NCI-H460 (cell line): Measurements from ENCODE around the gene DLG5. TPM values are rescaled to one million over a fixed set of nuclear protein-coding genes. Genes with fewer than 3 reads are reported as not detected.
A peak's percentile ranks its signal among the peaks of the same experiment; 100 is the strongest.

Experiments used
- DNase-seq: peaks from one replicate; pipeline ENCODE4 v3.0.0-alpha.2; 2016; ENCODE audit warnings: low read depth; ENCODE audit errors: extremely low read depth
- total RNA-seq: library from RNA; depleted of rRNA; stranded (reverse); fragments of >200 nt; shearing (Covaris generic); gene quantifications from 2 replicates; pipeline ENCODE4 v1.2.3, GENCODE V29; 2014

Gene DLG5
- total RNA-seq, 1 experiment from 2014 or later, result 15.7 TPM

DNA sequence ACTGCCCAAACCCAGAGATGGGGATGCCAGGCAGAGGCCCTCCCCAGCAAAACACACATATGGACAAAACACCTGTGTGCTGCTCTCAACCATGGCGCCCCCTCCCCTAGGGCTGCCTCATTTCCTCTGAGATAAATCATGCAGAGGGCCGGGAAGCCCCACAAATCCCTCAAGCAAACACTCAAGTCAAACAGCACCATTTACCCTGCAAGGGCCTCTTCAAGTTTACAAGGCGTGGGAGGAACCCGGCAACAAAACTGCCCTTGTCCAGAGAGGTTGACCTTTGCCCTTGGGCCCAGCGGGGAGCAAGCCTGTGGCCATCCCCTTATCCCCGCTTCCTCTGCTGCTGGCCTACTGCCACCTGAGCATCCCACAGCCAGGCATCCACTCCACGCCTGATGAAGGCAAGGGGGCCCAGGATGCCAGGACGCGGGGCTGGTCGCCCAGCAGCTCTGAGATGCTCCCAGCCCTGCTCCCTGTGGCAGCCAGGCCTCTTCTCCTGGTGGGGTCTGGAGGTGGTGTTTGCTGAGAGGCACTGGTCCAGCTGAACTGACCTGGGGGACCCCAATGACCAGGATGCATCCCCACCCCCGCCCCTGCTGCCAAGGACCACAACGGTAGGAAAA, 77.4 kb downstream of the DLG5 start:
- DNase-seq, result no peak

- DNase-seq, result peak; percentile 67
Measured at GRCh38 chr10:77846718-77847311, 79.7 kb downstream of the DLG5 start.

DNA sequence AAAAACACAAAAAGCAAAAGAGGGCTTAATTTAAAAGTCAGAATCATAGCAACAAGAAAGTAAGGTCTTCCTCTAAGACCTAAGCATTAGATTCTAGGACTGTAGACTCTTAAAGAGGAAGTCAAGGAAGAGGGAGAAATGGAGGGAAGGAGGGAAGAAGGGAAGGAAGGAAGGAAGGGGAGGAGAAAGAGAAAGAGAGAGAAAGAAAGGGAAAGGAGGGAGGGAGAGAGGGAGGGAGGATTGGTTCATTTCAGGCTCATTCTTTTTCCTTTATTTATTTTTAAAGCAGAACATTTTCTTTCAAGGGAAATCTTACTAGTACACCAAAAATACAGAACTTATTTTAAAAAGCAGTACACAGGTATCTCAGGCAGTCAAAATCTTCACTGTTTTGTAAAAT, 81.1 kb downstream of the DLG5 start:
- DNase-seq, result no peak

DNA sequence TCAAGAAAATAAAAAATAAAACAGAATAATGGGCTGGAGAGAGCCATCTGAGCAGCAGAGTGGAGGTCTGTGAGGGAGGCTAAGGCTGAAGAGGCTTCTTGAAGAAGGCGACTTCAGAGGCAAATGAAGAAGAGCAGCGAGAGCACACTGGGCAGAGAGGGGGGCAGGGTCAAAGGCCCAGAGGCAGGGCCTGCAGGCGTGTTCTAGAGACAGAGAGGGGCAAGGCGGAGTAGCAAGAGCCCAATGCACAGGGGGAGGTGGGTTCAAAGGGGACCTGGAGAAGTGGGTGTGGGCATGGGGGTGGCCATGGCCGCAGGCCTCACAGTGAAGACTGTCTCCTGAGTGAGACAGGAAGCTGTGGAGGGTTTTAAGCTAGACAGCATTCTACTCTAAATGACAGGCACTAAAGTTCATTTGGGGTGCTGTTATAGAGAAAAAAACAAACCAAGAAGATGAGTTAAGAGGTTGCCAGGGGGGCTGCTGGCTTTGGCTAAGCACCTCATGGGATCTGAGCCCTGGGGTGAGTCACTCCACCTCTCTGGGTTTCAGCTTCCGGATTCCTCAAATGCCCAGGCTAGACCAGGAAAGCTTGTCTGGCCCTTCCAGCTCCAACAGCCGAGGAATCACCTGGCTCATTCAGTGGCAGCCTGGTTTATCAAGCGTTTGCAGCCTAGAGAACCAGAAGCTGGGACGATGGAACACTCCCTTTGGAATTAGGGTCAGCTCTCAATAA, 81.7 kb downstream of the DLG5 start:
- no peak for DNase-seq

GRCh38 chr10:77844177-77844576, 82.4 kb downstream of the DLG5 start:
- DNase-seq, result no peak

DNA sequence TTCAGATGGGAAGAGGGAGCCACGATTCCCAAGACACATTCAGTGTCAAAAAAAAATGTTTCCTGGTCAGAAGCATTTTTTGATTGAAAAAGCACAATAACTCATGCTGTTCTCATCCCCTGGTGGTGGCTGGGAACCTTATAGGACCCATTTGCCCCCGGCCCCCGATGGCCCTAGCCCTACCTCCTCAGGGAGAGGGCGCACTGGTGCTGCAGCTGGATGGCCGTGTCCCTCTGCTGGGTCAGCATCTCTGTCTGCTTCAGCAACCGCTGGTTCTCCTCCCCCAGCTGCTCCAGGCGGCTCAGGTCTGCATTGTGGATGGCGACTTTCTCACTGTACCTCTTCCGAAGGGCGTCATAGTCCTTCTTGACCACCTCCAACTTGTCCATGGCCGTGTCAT, 83.3 kb downstream of the DLG5 start:
- DNase-seq, result no peak

- no peak for DNase-seq
Measured at GRCh38 chr10:77842652-77843212, 83.8 kb downstream of the DLG5 start.

DNA sequence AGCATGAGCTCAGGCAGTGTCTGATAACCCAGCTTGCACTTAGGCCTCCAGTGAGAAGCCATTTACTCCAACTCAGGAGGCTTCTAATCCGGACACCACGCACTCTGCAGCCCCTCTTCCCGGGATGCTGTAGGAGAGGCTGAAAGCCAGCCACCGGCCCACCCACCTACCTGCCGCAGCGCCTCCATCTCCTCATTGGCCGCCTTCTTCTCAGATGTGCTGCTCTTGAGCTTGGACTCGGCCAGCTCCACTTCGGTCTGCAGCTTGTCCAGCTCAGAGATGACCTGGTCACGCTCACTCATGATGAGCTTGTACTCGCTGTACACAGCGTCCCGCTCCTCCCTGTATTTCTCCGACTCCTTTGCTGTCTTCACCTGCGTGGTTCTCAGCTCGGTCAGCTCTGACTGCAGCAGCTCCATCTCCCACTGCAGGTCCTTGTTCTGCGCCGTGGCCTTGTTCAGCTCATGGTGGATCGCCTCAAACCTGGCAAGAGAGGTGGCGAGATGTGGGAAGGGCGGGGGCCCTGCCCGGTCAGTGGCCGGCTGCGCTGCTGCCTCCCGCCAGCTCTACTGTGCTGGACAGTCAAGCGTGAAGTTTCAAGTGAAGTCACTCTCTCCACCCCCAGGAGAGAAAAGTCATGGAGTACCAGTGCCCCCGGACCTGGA, 84.7 kb downstream of the DLG5 start:
- no peak for DNase-seq

DNA sequence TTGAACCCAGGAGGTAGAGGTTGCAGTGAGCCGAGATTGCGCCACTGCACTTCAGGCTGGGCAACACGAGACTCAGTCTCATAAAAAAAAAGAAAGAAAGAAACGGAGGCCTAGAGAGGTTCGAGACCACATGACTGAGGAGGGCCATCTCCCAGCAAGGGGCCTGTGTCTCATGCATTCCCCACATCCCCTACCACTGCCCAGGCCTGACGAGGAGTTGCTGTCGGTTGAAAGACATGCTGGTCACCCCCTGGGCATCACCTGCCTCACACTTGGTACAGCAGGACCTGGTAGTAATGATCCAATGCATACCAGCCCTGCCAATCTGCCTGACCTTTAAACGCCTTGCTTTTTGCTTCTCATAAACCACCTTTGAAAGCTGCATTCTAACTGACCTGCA, 85.9 kb downstream of the DLG5 start:
- no peak for DNase-seq

- DNase-seq, result no peak
Measured at GRCh38 chr10:77837925-77838595, 88.5 kb downstream of the DLG5 start.

GRCh38 chr10:77837248-77837924, 89.2 kb downstream of the DLG5 start:
- peak; percentile 54 for DNase-seq

- peak; percentile 85 for DNase-seq
Measured at GRCh38 chr10:77836299-77836820, 90.2 kb downstream of the DLG5 start.

GRCh38 chr10:77835669-77836086, 90.9 kb downstream of the DLG5 start:
- DNase-seq, result no peak

DNA sequence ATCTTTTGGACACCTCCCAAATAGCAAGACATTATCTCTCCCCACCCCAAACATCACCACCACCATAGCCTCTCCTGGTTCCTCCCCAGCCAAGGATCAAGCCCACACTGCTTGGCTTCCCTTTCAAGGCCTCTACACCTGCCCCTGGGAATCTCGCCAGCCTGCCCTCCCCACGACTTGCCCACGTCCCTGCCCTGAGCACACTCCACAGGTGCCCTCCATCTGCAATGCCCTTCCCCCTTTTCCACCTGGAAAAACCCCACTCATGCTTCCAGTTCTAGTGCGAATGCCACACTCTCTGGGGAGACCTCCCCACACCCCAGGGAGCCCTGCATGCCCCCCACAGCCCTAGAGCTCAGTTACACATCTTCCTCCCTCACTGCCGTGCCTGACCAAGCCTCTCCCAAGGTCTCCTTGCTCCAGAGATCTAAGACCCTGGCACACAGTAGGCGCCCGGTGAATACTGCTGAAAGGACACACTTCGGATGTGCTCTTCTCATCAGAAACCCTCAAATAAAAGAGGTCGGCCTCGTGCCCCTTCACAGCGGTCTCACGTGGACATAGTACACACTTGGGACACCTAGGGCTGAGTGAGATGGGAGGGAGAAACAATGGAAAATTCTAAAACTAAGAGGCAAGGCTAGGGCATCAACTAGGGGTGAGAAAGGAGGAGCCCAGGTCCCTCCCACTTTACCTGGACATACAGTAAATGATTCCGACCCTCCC, 91.4 kb downstream of the DLG5 start:
- DNase-seq, result no peak

GRCh38 chr10:77834540-77834939, 92.0 kb downstream of the DLG5 start:
- DNase-seq, result no peak

DNA sequence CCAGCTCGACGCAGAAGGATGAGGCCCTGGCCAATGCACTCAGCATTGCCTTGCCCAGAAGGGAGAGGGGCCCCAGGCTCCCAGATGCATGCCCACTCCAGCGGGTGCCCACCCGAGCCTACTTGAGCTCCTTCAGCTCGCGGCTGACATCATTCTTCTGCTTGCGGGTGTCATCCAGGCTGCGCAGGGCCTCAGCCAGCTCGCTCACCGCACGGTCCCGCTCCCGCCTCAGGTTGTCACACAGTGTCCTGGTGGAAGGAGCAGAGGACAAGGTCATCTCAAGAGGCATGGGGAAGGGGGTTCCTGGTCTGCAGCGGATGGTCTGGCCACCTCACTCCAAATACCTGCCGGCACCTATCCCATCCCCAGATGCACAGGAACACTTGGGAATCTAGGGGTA, 92.8 kb downstream of the DLG5 start:
- no peak for DNase-seq

GRCh38 chr10:77833225-77833624, 93.3 kb downstream of the DLG5 start:
- no peak for DNase-seq

GRCh38 chr10:77832238-77832637, 94.3 kb downstream of the DLG5 start:
- DNase-seq, result no peak

DNA sequence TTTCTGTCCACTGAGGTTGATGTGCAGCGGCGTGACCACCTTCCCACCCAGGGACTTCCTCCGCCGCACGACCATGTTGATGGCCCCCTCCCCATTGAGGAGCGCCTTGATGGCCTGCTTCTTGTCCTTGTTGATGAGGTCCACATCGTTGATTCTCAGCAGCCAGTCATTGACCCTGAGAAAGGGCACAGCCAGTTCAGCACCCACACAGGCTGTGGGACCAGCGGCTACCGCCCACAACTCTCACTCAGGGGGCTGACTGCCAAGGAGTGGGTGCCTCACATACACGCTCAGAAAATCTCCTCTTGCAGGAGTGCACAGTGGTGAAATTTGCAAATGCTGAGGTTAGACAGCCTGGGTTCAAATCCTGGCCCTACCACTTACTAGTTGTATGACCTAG, 97.2 kb downstream of the DLG5 start:
- DNase-seq, result no peak
